HG03558 (cell line): ENCODE data around the gene PRKCD.

Experiments used
- ATAC-seq: cut with Tn5 transposase; IDR thresholded peaks from one replicate; pipeline ENCODE4 v1.9.1; 2021; ENCODE audit warnings: moderate number of reproducible peaks; ENCODE audit not compliant: unreplicated experiment; ENCODE audit errors: extremely low read depth

The PRKCD gene

GRCh38 chr3:53227993-53228885, 67.2 kb downstream of the PRKCD start:
- ATAC-seq = no peak

GRCh38 chr3:53229171-53229570, 68.2 kb downstream of the PRKCD start:
- ATAC-seq = no peak

- ATAC-seq = no peak
Measured at GRCh38 chr3:53229606-53230005, 68.6 kb downstream of the PRKCD start.

- no peak for ATAC-seq
Measured at GRCh38 chr3:53230041-53230621, 69.1 kb downstream of the PRKCD start.

GRCh38 chr3:53230789-53231188, 69.8 kb downstream of the PRKCD start:
- no peak for ATAC-seq

- no peak for ATAC-seq
Measured at GRCh38 chr3:53231532-53232511, 70.8 kb downstream of the PRKCD start.

- no peak for ATAC-seq
Measured at GRCh38 chr3:53232641-53233377, 71.8 kb downstream of the PRKCD start.

GRCh38 chr3:53234130-53234840, 73.3 kb downstream of the PRKCD start:
- no peak for ATAC-seq

- no peak for ATAC-seq
Measured at GRCh38 chr3:53234841-53235232, 73.8 kb downstream of the PRKCD start.

GRCh38 chr3:53235545-53235944, 74.5 kb downstream of the PRKCD start:
- no peak for ATAC-seq

GRCh38 chr3:53236112-53236841, 75.3 kb downstream of the PRKCD start:
- no peak for ATAC-seq

GRCh38 chr3:53238051-53238850, 77.2 kb downstream of the PRKCD start:
- ATAC-seq = no peak

GRCh38 chr3:53238886-53239285, 77.9 kb downstream of the PRKCD start:
- ATAC-seq = no peak

- no peak for ATAC-seq
Measured at GRCh38 chr3:53239800-53240199, 78.8 kb downstream of the PRKCD start.

GRCh38 chr3:53240989-53241972, 80.3 kb downstream of the PRKCD start:
- ATAC-seq = no peak

GRCh38 chr3:53242155-53242554, 81.1 kb downstream of the PRKCD start:
- ATAC-seq = no peak
